PC-3 (cell line): ENCODE results near the gene ATG2A. TPM values are rescaled to one million over a fixed set of nuclear protein-coding genes. Genes with fewer than 3 reads are reported as not detected.

Experiments used
- ATAC-seq: fragments of 200-7000 bp; cut with Tn5 transposase; 2 replicates; pipeline ENCODE4 v1.9.1; 2020; ENCODE audit warnings: mild to moderate bottlenecking, moderate library complexity
- BruUV-seq: library from RNA; stranded (reverse); fragments of 400-500 nt; replicated peaks from 2 replicates; lab custom pipeline; 2021; lab: Mats Ljungman, UMichigan
- CTCF ChIA-PET: fragments of 300-600 bp; sonication (Branson Sonifier 250); formaldehyde crosslinking; loops from one replicate; lab custom pipeline; 2022; ENCODE audit warnings: antibody characterized with exemption; lab: Charles Lee
- POLR2A ChIA-PET: fragments of 300-600 bp; sonication (Branson Sonifier 250); formaldehyde crosslinking; loops from one replicate; lab custom pipeline; 2022; ENCODE audit warnings: antibody characterized with exemption; ENCODE audit not compliant: unreplicated experiment; lab: Charles Lee
- DNase-seq: peaks from one replicate; pipeline ENCODE4 v3.0.0-alpha.2; 2015
- H2AFZ ChIP-seq: fragments of 300-600 bp; sonication (generic); 2 replicates; pipeline ENCODE4 v1.6.0; 2016; ENCODE audit warnings: antibody characterized with exemption, low read length
- H3F3A ChIP-seq: fragments of 300-600 bp; sonication (generic); one replicate; pipeline ENCODE4 v1.6.0; 2017; ENCODE audit warnings: antibody characterized with exemption, low read length, control low read depth, mild to moderate bottlenecking; ENCODE audit not compliant: unreplicated experiment
- H3K27ac ChIP-seq: fragments of 300-600 bp; sonication (generic); 2 replicates; pipeline ENCODE4 v1.5.1; 2016; ENCODE audit warnings: mild to moderate bottlenecking, low read length
- H3K27me3 ChIP-seq: fragments of 300-600 bp; sonication (generic); 2 replicates; pipeline ENCODE4 v1.6.1; 2016; ENCODE audit warnings: low read length, mixed read lengths
- H3K36me3 ChIP-seq: fragments of 300-600 bp; sonication (generic); 2 replicates; pipeline ENCODE4 v1.6.1; 2016; ENCODE audit warnings: low read depth, mixed run types, low read length, mixed read lengths
- H3K4me1 ChIP-seq: fragments of 300-600 bp; sonication (generic); 2 replicates; pipeline ENCODE4 v1.5.1; 2016; ENCODE audit warnings: low read length; ENCODE audit not compliant: insufficient read depth
- H3K4me2 ChIP-seq: fragments of 300-600 bp; sonication (generic); 2 replicates; pipeline ENCODE4 v1.6.0; 2016; ENCODE audit warnings: low read length
- H3K4me3 ChIP-seq: fragments of 300-600 bp; sonication (generic); 2 replicates; pipeline ENCODE4 v1.5.1; 2016; ENCODE audit warnings: mild to moderate bottlenecking, low read length, mixed read lengths
- H3K79me2 ChIP-seq: fragments of 300-600 bp; sonication (generic); 2 replicates; pipeline ENCODE4 v1.6.1; 2017; ENCODE audit warnings: low read length, mixed read lengths
- H3K9ac ChIP-seq: fragments of 300-600 bp; sonication (generic); 2 replicates; pipeline ENCODE4 v1.6.0; 2016; ENCODE audit warnings: mild to moderate bottlenecking, low read length
- H3K9me2 ChIP-seq: fragments of 300-600 bp; sonication (generic); replicated peaks from 2 replicates; pipeline ENCODE4 v1.6.1; 2016; ENCODE audit warnings: mixed run types, low read length, mixed read lengths
- H3K9me3 ChIP-seq: fragments of 300-600 bp; sonication (generic); 2 replicates; pipeline ENCODE4 v1.6.1; 2016; ENCODE audit warnings: low read length, mixed read lengths
- H4K20me1 ChIP-seq: fragments of 300-600 bp; sonication (generic); 2 replicates; pipeline ENCODE4 v1.6.1; 2016; ENCODE audit warnings: low read length, mixed read lengths
- EZH2 ChIP-seq: fragments of 300-600 bp; sonication (generic); IDR thresholded peaks from one replicate; pipeline ENCODE4 v1.6.1; 2017; ENCODE audit warnings: antibody characterized with exemption, mild to moderate bottlenecking, low read length; ENCODE audit not compliant: unreplicated experiment
- EZH2phosphoT487 ChIP-seq: fragments of 300-600 bp; sonication (generic); IDR thresholded peaks from 2 replicates; pipeline ENCODE4 v1.6.1; 2018; ENCODE audit warnings: mild to moderate bottlenecking, antibody characterized with exemption, low read length, borderline replicate concordance
- intact Hi-C: fragments of 100-400 bp; cut with micrococcal nuclease; formaldehyde crosslinking; loops from 2 replicates; pipeline ENCODE4 v1.9.0; 2023
- total RNA-seq: library from RNA; depleted of rRNA; stranded (reverse); fragments of >200 nt; gene quantifications from 2 replicates; pipeline ENCODE4 v1.2.3, GENCODE V29; 2014
- TF ChIP-seq, protein P1 (sequence below): fragments of 300-600 bp; sonication (generic); conservative IDR thresholded peaks from 2 replicates; pipeline ENCODE4 v1.5.1; 2017; ENCODE audit warnings: antibody characterized with exemption, low read depth, mild to moderate bottlenecking, low read length

Gene ATG2A
- total RNA-seq, 1 experiment from 2014 or later, result 45.6 TPM

DNA sequence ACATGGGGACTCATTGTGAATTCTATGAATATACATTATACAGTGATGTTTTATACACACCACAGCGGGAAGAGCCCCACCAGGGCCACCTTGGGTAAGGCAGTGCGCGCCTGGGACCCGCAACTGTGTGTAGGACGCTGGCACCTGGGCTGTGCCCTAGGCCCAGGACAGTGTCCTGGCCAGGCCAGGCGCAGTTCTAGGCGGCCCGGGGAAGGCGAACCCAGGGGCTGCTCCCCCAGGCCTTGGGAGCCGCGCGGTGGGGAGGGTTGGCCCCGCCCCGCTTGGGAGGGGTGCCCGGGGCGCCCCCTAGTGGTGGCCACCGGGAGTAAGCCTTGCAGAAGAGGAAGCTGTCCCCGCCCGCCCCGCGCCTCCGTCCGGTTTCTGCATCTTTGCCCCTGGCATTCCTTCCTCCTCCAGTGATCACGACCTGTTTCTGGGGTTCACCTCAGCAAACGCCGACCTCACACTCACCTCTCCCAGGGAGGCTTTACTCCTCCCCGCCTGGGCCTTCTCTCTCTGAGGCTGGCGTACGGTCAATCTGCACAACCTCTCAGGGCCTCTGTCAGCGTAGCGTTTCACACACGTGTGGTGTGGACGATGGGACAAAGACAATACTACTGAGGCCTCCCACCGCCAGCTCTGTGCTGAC is 29.1 kb downstream of the ATG2A start:
- ChIA-PET CTCF (interaction anchor here (0.5 to 1.1 kb wide), 8 partner anchors 9 to 119 kb away, joined by 3 to 17 read pairs (median 3); partner anchors contain the start of gene CDC42BPG), POLR2A (no interaction called here)
- Histone ChIP-seq H3F3A (no peaks in the 10 kb centered on the region), H3K4me3 (no peak overlapping the region; the same call in 1 of the 2 replicates), H3K27ac (no peak overlapping the region), H3K9ac (no peak overlapping the region), H3K4me1 (peaks cover 24% of the 10 kb centered on the region), H3K9me2 (no peaks in the 10 kb centered on the region), H3K9me3 (no peaks in the 10 kb centered on the region), H3K79me2 (no peaks in the 10 kb centered on the region), H3K4me2 (peak overlapping the region; percentile 59), H4K20me1 (no peaks in the 10 kb centered on the region), H2AFZ (peak overlapping the region; percentile 71), H3K36me3 (no peaks in the 10 kb centered on the region), H3K27me3 (no peaks in the 10 kb centered on the region)
- BruUV-seq, result no TSS peak
- ATAC-seq, result peak; percentile 82
- TF ChIP-seq, protein P1, sequence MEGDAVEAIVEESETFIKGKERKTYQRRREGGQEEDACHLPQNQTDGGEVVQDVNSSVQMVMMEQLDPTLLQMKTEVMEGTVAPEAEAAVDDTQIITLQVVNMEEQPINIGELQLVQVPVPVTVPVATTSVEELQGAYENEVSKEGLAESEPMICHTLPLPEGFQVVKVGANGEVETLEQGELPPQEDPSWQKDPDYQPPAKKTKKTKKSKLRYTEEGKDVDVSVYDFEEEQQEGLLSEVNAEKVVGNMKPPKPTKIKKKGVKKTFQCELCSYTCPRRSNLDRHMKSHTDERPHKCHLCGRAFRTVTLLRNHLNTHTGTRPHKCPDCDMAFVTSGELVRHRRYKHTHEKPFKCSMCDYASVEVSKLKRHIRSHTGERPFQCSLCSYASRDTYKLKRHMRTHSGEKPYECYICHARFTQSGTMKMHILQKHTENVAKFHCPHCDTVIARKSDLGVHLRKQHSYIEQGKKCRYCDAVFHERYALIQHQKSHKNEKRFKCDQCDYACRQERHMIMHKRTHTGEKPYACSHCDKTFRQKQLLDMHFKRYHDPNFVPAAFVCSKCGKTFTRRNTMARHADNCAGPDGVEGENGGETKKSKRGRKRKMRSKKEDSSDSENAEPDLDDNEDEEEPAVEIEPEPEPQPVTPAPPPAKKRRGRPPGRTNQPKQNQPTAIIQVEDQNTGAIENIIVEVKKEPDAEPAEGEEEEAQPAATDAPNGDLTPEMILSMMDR, result peak; percentile 95
- TF ChIP-seq EZH2, result no peak
- peak; percentile 79 for DNase-seq
- intact Hi-C loops, result no loop called here

DNA sequence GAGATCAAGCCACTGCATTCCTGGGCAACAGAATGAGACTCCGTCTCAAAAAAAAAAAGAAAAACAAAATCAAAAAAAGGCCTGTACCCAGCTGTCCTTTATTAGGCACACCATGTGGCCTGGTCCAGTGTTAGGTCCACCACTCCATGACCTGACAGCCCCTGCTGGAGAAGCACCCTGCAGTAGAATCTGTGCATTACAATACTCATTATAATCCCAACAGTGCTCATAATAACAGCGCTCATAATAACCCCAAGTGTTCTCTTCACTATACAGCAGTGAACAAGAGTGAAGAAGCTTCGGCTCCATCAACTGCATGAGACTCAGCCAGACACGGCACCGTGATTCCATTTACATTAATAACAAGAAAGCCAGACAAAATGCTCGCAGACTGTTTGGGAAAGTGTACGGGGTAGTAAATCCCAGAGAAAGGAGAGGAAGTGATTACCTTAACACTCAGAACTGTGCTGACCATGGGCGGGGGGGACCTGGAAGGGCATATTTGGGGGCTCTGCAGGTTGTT is 29.7 kb downstream of the ATG2A start:
- H3K4me3 ChIP-seq, result no peak overlapping the region
- POLR2A ChIA-PET, result interaction anchor here (0.7 kb wide), 1 partner anchor 17 kb away, joined by 4 read pairs; no protein-coding TSS in a partner anchor
- no peaks in the 10 kb centered on the region for H3K9me2 ChIP-seq
- ATAC-seq (no peak), DNase-seq (no peak)
- H3F3A ChIP-seq, result no peaks in the 10 kb centered on the region
- peak overlapping the region; percentile 59; the same call in 1 of the 2 replicates for H3K4me2 ChIP-seq
- no peaks in the 10 kb centered on the region for H3K79me2 ChIP-seq
- intact Hi-C loops, result no loop called here
- H3K27ac ChIP-seq, result no peak overlapping the region
- no peaks in the 10 kb centered on the region for H3K9me3 ChIP-seq
- H3K4me1 ChIP-seq, result peaks cover 24% of the 10 kb centered on the region
- TF ChIP-seq EZH2 (no peak), EZH2phosphoT487 (no peak)
- TF ChIP-seq, protein P1, result no peak
- H3K9ac ChIP-seq, result no peak overlapping the region
- CTCF ChIA-PET, result interaction anchor here (0.6 to 1.1 kb wide), 2 partner anchors 39 to 40 kb away, joined by 4 to 17 read pairs; no protein-coding TSS in a partner anchor
- no TSS peak for BruUV-seq
- H2AFZ ChIP-seq, result peak overlapping the region; percentile 71
- no peaks in the 10 kb centered on the region for H3K36me3 ChIP-seq
- H4K20me1 ChIP-seq, result no peaks in the 10 kb centered on the region
- no peaks in the 10 kb centered on the region for H3K27me3 ChIP-seq
